Fibroblast of lung (primary cell): ENCODE data around the gene SYCP1.

Experiments used
- CTCF ChIP-seq, 2 donors: IDR thresholded peaks in 1 of 2; conservative IDR thresholded peaks in 1 of 2; 1 replicate in 1 of 2; 2 replicates in 1 of 2; pipeline ENCODE4 v1.5.1; 2011 to 2012; ENCODE audit warnings: low read length in 2 of 2, control low read depth in 1 of 2, inconsistent platforms in 1 of 2, low read depth in 1 of 2, mild to moderate bottlenecking in 1 of 2
- EZH2 ChIP-seq: IDR thresholded peaks from 2 replicates; pipeline ENCODE4 v1.5.1; 2012; ENCODE audit warnings: low read length, control low read depth, mild to moderate bottlenecking; ENCODE audit errors: missing control alignments

GRCh38 chr1:115041654-115042053 is 187.0 kb downstream of the SYCP1 start:
- TF ChIP-seq CTCF (conservative IDR thresholded peaks at IDR 0.05 in 1 of 2, IDR thresholded peaks at IDR 0.05 in 1 of 2; ENCODE audit: low read depth in 1 of 2, low read length in 2 of 2) (peak in 1 of 2 donors; percentile 11), EZH2 (no peak)
